Measurements from ENCODE around the gene PARVB.
"Not testable (repeated sequence)": the region's sequence is repeated elsewhere in the genome, so short reads cannot be mapped to it uniquely, and the experiment has no call there.

PARVB gene

DNA sequence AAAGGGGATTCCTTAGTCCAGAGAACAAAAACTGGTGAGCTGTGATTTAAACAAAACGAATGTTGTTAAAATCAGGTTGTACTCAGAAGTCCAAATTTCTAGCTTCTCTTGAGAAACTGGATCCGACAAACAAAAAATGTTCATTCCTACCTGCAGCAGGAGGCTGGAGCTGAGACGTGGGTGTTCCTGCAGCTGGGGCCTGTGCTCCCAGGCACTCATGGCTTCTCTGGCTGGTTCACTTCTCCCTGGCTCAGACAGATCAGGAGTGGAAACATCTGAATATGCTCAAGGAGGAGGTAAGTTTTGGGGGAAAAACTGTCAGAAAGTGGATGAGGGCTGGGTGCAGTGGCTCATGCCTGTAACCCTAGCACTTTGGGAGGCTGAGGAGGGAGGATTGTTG is 24.7 kb upstream of the PARVB start:
- DNase-seq, result no peak

DNA sequence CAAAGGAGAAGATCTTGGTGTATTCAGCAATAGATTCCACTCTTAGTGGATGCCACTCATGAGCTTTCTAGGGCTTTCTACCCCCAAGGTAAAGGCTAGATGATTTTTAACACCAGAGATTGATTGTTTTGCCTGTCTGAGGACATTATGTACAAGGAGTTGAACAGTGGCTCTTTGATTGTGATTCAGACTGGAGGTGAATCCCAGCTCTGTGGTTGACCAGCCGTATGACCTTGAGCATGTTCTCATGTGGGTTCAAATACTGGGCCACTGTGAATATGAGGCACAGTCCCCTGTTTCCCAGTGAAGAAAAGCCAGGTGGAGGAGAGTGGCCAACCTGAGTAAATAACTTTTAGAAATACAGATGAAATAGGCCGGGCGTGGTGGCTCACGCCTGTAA is 24.0 kb upstream of the PARVB start:
- no peak for DNase-seq

DNA sequence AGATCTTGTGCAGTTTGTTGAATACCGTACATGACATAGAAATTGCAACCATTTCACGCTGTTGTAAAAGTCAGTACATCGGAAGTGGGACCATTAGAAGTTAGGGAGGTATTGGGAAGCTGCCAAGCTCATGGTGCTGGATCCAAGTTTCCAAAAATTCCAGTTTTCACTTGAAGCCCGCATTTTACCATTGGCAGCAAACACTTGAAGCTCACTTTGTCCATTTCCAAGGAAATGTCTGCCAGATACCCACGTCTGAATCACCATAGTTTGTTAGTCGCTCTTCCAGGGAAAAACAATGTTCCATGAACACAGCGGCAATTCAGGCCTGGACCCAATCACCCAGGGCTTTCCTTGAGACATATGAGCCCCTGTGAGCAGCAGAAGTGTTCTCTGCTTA is 22.6 kb upstream of the PARVB start:
- DNase-seq, result no peak

DNA sequence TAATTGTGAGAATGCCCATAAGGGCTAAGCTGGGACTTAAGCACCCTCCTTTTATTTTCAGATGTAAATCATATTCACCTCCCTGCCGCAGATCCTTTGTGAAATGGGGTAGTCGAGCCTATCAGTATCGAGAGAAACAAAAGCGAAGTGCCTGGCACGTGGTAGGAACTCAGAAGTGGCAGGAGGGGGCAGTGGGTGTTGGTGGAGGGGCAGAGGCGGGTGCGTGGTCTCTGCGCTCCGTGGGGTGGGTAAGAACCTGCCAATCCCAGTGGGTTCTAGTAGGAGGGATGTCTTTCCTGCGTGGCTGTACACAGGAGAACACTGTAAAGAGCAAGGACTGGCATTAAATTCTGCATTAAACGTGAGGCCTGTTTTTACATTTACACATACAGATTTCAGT is 21.8 kb upstream of the PARVB start:
- no peak for DNase-seq

DNA sequence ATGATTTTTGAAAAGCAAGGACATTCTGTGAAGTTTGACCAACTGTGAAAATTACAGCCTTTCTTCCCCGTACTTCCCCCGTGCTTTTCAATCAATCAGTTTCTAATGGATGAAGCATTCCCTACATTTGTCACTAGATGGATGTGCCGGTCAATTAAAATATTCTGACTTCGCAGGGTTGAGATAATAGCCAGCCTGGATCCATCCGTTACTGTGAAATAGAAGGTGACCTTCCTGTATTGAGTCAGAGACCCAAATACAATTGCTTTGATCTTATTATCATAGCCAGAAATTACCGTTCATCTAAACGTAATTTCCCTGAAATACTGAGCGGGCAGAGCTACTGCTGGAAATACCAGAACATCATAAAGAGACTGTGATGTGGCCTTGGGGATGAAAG is 21.1 kb upstream of the PARVB start:
- DNase-seq, result no peak

DNA sequence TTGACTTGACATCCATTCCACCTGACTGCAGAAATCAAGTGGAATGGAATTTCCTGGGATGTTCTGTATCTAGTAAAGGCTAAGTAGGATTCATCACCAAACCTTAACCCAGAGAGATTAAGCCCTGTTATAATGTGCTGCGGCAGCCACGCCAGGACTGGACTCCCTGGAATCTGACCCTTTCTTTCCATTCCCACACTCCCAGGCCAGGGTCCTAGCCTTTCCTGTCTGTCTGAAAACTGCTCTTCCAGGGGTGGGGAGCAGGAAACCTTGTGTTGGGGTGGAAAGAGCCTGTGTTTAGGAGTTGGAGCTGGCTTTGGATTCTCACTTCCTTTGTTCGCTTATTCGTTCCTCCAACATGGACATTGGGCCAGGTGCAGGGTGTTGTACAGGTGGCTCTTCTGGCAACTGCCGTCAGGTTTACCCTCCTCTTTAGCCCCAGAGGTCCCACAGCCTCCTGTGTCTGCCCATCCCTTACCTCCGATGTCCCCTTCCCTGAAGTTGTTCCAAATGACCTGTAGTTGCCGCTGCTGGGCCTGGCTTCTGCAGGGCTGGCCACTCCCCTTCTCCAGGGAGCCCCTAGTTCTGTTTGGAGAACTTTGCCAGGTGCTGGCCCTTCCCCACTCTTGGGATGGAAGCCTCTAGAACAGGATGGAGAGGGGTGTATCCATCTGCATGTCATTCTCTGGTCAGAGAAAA is 20.5 kb upstream of the PARVB start:
- no peak for DNase-seq

DNA sequence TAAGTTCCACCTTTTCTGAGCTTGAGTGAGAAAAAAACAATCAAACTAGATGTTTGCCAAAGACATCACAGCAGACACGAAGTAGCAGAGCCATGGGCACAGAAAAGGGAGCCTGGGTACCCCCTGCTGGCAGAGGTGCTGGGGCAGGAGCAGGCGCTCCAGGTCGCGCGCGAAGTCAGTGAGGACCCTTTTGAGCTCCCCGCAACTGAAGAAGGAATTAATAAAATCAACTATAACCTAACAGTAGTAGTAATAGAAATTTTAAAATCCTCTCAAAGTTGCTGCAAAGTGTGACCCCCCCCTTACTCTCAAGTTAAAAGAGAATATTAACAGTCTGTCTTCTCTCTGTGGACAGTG is 20.0 kb upstream of the PARVB start:
- DNase-seq, result no peak

DNA sequence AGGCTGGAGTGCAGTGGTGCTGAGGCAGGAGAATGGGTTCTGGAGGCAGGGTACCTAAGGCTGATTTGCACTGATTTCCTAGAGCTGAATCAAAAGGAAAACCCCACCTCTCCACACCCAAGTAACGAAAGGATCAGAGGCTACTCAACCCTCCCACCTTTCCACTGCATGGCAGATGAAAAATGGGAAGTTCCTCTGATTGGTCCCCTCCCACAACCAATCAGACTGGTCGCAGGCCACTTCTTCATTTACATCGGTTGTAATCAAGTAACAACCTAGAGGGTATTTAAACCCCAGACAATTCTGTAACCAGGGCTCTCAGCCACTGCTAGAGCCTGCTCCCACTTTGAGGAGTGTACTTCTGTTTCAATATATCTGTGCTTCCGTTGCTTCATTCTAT is 18.6 kb upstream of the PARVB start:
- DNase-seq, result no peak

DNA sequence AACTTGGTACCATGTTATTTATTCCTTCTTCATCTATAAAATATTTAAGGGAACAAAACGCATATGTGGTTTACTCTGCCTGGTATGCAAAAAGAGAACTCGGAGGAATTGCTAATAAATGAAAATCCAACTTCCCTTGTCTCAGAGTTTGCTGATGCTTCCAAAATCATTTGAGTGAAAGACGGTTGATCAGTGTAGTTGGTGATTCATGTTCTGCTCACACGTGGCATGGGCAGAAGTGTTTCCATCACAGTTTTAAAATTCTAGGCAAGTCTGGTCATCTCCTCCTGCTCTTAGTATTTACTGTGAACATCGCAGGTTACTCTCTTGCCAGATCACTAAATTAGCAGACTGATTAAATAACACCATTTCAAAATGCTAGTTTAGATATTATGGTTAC is 11.9 kb upstream of the PARVB start:
- no peak for DNase-seq

DNA sequence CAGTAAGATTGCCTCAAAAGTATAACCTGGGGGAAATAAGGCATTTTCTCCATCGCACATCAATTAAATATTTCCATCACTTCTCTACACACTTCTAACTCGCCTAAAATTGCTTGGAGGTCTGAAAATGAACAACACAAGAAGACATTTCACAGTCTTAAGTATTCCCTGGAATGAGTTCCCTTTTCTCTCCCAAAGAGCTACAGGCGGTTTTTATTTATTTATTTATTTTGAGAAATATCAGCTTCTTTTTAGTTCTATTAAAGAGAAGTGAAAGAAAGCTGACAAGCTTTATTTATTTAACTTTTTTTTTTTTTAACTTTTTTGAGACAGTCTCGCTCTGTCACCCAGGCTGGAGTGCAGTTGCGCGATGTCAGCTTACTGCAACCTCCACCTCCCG is 11.5 kb upstream of the PARVB start:
- no peak for DNase-seq

DNA sequence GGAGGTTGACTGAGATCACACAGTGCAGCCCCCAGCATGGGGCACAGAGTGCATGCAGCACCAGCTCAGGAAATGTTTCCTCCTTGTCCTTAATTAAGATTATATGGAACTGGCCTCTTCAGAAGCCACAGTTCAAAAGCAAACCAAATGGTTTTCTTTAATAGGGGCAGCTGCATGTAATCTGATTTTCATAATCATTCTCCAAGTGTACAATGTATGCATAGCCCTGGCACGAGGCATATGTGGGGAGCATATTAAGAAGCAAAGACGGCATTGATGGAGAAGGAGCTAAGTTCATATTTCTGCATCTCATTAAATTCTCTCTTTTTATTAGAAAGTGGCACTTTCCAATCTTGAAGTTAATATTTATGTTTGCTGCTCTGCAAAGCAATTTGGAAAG is 9.9 kb upstream of the PARVB start:
- no peak for DNase-seq

DNA sequence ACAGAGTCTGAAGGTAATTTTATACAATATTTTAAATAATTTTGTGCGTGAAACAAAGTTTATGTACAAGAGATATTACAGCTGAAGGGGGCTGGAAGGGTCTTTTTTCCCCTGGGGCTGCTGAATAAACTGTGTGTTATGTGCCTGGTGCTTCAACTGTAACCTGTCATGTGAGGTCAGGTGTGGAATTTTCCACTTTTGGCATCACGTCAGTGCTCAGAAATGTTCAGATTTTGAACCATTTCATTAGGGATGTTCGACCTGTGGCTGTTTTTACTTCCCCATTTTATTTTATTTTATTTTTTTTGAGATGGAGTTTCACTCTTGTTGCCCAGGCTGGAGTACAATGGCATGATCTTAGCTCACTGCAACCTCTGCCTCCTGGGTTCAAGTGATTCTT is 7.5 kb upstream of the PARVB start:
- DNase-seq, result not testable (repeated sequence)

DNA sequence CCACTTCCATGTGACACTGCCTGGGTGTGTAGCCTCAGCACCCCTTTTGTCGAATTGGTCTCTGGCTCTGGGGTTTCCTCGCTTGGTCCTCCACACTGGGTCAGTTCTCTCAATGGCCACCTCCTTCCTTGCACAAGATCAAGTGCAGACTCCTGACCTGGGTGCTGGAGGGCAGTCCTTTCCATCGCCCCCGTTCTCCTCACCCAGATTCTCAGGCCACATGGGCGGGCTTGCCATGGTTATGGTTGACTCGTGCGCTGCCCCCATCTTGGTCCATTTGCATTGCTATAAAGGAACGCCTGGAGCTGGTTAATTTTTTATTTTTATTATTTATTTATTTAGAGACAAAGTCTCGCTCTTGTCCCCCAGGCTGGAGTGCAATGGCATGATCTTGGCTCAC is 5.5 kb upstream of the PARVB start:
- DNase-seq, result no peak

DNA sequence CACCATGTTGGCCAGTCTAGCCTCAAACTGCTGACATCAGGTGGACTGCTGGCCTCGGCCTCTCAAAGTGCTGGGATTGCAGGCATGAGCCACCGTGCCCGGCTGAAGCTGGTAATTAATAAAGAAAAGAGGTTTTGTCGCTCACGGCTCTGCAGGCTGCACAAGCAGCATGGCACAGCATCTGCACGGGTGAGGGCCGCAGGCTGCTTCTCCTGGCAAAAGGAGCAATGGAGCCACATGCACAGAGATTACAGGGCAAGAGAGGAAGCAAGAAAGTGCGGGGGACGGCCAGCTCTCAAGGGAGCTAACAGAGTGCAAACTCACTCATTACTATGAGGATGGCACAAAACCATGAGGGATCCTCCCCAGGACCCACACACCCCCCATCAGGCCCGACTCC is 4.7 kb upstream of the PARVB start:
- no peak for DNase-seq

DNA sequence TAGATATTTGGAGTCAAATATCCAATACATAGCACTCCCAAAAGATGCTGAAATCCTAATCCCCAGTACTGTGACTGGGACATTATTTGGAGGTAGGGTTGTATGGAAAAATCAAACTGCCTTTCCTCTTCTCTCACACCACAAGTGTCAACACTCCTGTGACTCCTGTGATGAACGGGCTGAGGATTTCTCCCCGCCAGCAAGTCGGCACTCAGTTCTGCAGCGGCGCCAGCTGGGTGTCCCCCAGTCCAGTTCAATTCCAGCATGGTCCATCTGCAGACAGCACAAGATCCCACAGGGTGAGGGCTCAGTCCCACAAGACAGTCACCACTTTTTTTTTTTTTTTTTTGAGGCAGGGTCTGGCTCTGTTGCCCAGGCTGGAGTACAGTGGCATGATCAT is 4.3 kb upstream of the PARVB start:
- no peak for DNase-seq

DNA sequence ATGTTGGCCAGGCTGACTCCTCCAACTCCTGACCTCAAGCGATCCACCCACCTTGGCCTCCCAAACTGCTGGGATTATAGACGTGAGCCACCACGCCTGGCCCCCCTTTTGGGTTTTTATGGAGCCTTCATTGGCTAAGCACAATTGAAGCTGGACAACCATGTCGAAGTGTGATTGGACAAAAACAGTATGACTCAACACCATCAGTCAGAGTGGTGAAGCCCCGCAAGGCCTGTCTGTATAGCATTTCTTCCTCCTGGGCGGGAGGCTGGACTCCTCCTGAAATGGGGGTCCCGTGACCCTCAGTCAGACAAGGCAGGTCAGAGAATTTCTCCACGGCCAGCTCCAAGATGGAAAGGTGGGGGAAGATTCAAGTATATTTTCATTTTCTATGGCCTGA is 3.1 kb upstream of the PARVB start:
- DNase-seq, result no peak

DNA sequence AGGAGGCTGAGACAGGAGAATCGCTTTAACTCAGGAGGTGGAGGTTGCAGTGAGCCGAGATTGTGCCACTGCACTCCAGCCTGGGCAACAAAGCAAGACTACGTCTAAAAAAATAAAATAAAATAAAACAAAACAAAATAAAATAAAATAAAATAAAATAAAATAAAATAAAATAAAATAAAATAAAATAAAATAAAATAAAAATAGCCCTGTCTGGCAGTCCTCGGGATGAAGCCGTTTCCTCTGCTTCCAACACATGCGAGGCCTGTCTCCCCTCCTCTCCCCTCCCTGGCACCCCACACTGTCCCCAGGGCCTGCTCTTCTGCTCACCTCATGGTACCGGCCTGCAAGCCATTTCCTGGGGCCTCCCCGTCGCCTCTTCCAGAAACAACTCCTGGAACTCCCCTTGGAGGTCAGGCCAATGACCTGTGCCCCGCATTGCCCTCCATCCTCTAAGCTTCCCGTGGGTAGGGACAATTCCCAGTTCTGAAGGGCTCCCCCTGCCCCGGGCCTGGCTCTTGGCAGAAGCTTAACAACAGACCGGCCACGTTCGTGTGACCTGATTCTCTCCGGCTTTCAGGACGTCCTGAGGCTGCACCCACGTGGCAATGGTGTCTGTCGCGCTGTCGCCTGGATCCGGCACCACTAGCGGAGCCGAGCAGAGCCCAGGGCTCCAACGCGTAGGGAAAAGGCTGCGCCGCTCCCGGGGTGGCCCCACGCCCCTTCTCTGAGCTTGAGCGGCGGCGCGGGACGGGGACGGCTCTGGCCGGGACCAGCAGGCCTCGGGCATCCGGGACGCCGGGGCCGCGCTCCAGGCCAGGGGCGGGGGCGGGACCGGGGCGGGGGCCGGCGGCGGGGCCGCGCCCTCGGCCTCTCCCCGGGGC is 456 bp upstream of the PARVB start:
- DNase-seq, result peak; percentile 1

DNA sequence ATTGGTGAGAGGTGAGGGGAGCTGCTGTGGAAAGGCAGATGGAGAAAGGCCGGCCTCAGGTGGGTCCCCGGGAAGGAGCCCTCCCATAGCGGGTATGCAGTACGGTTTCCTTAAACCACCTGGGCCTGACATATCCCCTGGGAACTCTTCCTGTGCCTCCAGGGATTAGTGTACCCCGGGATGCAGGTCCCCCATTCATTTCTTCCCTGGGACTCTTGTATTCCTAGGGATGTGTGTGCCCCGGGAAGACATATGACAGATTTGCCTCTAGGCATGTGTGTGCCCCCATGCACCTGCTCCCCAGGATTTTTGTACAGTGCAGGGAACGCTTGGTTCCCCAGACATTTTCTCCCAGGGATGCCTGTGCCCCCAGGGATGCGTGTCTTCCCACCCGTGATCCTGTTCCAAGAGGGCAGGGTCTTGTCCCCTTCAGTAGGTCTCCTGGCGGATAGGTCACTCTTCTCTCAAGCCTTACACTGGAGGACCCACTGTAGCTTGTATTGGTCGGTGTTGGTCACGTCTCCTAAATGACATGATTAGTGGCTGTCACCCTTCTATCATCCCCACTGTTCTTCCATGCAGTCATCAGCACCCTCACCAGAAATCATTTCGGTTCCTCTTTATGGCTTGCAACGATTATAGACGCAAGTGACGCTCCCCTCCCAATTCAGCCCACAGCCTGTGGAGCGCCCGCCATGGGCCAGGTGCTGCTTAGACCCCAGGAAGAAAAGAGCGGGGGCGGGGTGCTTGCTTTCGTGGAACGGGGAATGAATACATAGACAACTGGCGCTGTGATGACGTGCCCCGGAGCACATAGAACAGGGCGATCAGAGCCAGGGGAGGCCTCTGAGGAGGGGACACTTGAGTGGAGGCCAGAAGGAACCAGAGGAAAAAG is 1.3 kb downstream of the PARVB start:
- DNase-seq, result peak; percentile 40

DNA sequence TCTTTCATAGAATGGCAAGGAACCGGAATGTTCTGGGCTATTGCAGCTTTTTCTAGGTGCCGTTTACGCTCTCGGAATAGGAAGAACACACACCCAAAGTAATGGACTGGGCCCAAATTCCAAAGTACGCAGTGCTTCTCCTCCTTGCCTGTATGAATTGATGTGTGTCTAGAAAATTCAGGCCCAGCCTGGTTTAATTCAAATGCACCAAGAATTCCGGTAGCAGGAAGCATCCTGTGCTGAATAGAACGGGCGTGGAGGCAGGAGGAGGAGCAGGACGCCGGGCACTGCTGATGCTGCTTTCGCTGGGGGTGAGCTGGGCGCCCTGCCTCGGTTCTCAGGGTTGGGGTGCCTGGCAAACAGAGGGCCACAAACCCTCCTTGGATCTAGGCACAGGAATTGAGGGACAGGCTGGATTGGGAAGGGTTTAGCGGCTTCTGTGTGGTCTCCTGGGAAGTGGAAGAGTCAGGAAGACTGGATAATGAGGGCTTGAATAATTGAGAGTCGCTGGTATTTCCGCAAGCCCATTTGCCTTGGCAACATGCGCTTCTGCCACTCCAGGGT is 2.0 kb downstream of the PARVB start:
- DNase-seq, result no peak

DNA sequence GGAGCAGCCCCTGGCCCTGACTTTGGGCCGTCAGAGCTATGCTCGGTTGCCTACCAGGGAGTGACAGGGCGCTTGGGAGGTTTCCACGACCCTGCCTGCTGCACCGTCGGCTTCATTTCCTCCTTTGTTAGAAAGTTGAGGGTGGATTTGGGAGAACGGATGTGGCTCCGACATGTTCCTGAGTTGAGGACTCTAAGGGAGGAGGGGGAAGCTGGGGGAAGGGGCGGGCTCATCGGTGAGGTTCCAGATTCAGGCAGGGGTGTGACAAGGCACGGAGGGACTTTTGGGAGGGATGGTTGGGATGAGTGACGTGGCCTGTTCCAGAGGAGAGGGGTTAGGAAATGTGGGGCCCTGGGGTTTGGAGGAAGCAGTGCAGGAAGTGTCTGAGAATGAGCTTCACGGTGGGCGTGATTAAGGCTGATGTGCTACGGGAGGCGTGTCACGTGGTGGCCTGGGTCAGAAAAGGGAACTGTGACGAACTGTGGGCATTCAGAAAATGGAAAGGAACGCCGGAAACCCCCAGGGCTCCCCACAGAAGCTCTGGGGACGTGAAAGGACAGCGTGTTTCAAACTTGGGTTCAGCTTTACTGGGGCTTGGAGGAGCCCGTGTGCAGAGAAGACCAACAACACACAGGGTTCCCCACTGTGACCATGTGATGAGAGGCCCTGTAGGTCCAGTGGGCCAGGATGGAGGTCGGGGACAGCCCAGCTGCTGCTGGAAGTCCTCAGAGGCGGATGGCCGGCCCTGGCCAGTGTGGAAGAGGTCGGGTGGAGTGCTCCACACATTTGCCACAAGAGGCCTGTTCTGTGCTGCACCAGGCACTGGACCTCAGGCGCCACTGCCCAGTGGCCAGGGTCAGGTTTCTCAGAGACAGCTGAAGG is 2.8 kb downstream of the PARVB start:
- DNase-seq, result peak; percentile 14

DNA sequence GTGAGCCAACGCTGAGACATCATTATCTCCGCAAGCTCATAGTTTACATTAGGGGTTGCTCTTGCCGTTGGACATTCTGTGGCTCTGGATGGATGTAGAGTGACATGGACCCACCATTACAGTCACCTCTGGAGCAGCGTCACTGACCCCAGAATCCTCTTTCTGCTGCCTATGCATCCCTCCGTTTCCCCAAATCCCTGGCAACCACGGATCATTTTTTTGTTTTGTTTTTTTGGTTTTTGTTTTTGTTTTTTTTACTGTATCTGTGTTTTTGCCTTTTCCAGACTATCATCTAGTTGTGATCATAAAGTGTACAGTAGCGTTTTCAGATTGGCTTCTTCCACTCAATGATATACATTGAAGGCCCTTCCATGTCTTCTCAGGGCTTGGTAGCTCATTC is 4.0 kb downstream of the PARVB start:
- DNase-seq, result no peak

DNA sequence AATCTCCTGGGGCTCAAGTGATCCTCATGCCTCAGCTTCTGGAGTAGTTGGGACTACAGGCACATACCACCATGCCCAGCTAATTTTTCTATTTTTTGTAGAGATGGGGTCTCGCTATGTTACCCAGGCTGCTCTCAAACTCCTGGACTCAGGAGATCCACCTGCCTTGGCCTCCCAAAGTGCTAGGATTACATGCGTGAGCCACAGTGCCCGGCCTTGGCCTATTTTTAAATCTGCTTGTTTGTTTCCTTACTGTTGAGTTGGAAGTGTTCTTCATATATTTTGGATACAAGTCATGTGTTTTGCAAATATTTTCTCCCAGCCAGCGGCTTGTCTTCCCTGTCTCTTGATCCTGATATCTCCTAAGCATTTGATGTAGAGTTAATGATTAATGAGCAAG is 5.0 kb downstream of the PARVB start:
- no peak for DNase-seq
